ENCODE results near the gene SHTN1.

- TF ChIP-seq SP1 (IDR thresholded peaks at IDR 0.05; ENCODE audit: low read depth, low read length), result no peak
- TF ChIP-seq, protein P1, sequence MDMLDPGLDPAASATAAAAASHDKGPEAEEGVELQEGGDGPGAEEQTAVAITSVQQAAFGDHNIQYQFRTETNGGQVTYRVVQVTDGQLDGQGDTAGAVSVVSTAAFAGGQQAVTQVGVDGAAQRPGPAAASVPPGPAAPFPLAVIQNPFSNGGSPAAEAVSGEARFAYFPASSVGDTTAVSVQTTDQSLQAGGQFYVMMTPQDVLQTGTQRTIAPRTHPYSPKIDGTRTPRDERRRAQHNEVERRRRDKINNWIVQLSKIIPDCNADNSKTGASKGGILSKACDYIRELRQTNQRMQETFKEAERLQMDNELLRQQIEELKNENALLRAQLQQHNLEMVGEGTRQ (IDR thresholded peaks at IDR 0.05; ENCODE audit: borderline replicate concordance, low read depth, low read length), result no peak
- no peak for TF ChIP-seq SMC3 (IDR thresholded peaks at IDR 0.05; ENCODE audit: borderline replicate concordance, low read length)
- no peak for TF ChIP-seq CHD1 (IDR thresholded peaks at IDR 0.05; ENCODE audit: low read depth, low read length)
- no peak for TF ChIP-seq CTCF (IDR thresholded peaks at IDR 0.05 in 2 of 3, conservative IDR thresholded peaks at IDR 0.05 in 1 of 3; ENCODE audit: control insufficient read depth in 2 of 3, extremely low read depth in 1 of 3, insufficient read depth in 1 of 3, low read depth in 3 of 3, low read length in 3 of 3)
- TF ChIP-seq, protein P2, sequence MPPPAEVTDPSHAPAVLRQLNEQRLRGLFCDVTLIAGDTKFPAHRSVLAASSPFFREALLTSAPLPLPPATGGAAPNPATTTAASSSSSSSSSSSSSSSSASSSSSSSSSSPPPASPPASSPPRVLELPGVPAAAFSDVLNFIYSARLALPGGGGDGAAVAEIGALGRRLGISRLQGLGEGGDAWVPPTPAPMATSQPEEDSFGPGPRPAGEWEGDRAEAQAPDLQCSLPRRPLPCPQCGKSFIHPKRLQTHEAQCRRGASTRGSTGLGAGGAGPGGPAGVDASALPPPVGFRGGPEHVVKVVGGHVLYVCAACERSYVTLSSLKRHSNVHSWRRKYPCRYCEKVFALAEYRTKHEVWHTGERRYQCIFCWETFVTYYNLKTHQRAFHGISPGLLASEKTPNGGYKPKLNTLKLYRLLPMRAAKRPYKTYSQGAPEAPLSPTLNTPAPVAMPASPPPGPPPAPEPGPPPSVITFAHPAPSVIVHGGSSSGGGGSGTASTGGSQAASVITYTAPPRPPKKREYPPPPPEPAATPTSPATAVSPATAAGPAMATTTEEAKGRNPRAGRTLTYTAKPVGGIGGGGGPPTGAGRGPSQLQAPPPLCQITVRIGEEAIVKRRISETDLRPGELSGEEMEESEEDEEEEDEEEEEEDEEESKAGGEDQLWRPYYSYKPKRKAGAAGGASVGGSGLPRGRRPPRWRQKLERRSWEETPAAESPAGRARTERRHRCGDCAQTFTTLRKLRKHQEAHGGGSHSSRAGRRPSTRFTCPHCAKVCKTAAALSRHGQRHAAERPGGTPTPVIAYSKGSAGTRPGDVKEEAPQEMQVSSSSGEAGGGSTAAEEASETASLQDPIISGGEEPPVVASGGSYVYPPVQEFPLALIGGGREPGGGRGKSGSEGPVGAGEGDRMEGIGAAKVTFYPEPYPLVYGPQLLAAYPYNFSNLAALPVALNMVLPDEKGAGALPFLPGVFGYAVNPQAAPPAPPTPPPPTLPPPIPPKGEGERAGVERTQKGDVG (CRISPR knock-in tag; IDR thresholded peaks at IDR 0.05), result no peak
- TF ChIP-seq CHD2 (IDR thresholded peaks at IDR 0.05; ENCODE audit: borderline replicate concordance, low read depth, low read length), result no peak
- TF ChIP-seq ELK1 (IDR thresholded peaks at IDR 0.05; ENCODE audit: low read depth, low read length), result no peak
- no peak for TF ChIP-seq ZNF274 (IDR thresholded peaks at IDR 0.05; ENCODE audit: insufficient read depth, insufficient read length)
- no peak for TF ChIP-seq BHLHE40 (IDR thresholded peaks at IDR 0.05; ENCODE audit: borderline replicate concordance in 1 of 2, low read depth in 2 of 2, low read length in 1 of 2)
These were observed 136.3 kb downstream of the SHTN1 start for GRCh38 chr10:116868722-116869121.

Measured in GM12878 (cell line).